GM23338 (cell line): ENCODE measurements around the gene CD28. TPM values are rescaled to one million over a fixed set of nuclear protein-coding genes. Genes with fewer than 3 reads are reported as not detected.
A peak's percentile ranks its signal among the peaks of the same experiment; 100 is the strongest.

ENCODE experiments used
- ATAC-seq: fragments of 200-7000 bp; cut with Tn5 transposase; 3 replicates; pipeline ENCODE4 v1.9.1; 2020
- DNase-seq: peaks from one replicate; pipeline ENCODE4 v3.0.0-alpha.2; 2015; ENCODE audit warnings: low spot score
- H2AFZ ChIP-seq: fragments of 200-600 bp; sonication (generic); 2 replicates; pipeline ENCODE4 v1.8.0; 2016; ENCODE audit warnings: antibody characterized with exemption, mild to moderate bottlenecking, moderate library complexity
- H3F3A ChIP-seq: fragments of 200-600 bp; sonication (generic); replicated peaks from 2 replicates; pipeline ENCODE4 v1.8.0; 2017; ENCODE audit warnings: antibody characterized with exemption, mixed run types, low read depth
- H3K27ac ChIP-seq: fragments of 200-600 bp; sonication (generic); 2 replicates; pipeline ENCODE4 v1.6.1; 2016; ENCODE audit warnings: low read depth
- H3K27me3 ChIP-seq: fragments of 200-600 bp; sonication (generic); 2 replicates; pipeline ENCODE4 v1.8.0; 2016; ENCODE audit warnings: mild to moderate bottlenecking, mixed run types, moderate library complexity; ENCODE audit not compliant: insufficient read depth
- H3K36me3 ChIP-seq: fragments of 200-600 bp; sonication (generic); 2 replicates; pipeline ENCODE4 v1.8.0; 2016; ENCODE audit warnings: mild to moderate bottlenecking; ENCODE audit not compliant: insufficient read depth
- H3K4me1 ChIP-seq: fragments of 200-600 bp; sonication (generic); 2 replicates; pipeline ENCODE4 v1.8.0; 2016; ENCODE audit warnings: mild to moderate bottlenecking, moderate library complexity; ENCODE audit not compliant: insufficient read depth
- H3K4me2 ChIP-seq: fragments of 200-600 bp; sonication (generic); 2 replicates; pipeline ENCODE4 v1.7.1; 2017; ENCODE audit warnings: mixed run types
- H3K4me3 ChIP-seq: fragments of 200-600 bp; sonication (generic); 2 replicates; pipeline ENCODE4 v1.6.1; 2016; ENCODE audit warnings: mixed run types
- H3K79me2 ChIP-seq: fragments of 200-600 bp; sonication (generic); replicated peaks from 2 replicates; pipeline ENCODE4 v1.8.0; 2017; ENCODE audit warnings: mild to moderate bottlenecking; ENCODE audit not compliant: insufficient read depth
- H3K9me2 ChIP-seq: fragments of 200-600 bp; sonication (generic); 2 replicates; pipeline ENCODE4 v1.8.0; 2017; ENCODE audit not compliant: insufficient read depth
- H4K20me1 ChIP-seq: fragments of 200-600 bp; sonication (generic); replicated peaks from 2 replicates; pipeline ENCODE4 v1.8.0; 2017; ENCODE audit warnings: mild to moderate bottlenecking; ENCODE audit not compliant: insufficient read depth
- H3K27ac Mint-ChIP-seq: 2 replicates; pipeline ENCODE4 v1.8.0; 2020; ENCODE audit warnings: inconsistent platforms, mild to moderate bottlenecking, moderate library complexity, mixed read lengths
- H3K27me3 Mint-ChIP-seq: 3 replicates; pipeline ENCODE4 v1.8.0; 2022; ENCODE audit warnings: low read depth, mild to moderate bottlenecking, moderate library complexity, mixed read lengths, inconsistent platforms; ENCODE audit not compliant: insufficient read depth, poor library complexity
- H3K36me3 Mint-ChIP-seq: 3 replicates; pipeline ENCODE4 v1.8.0; 2021; ENCODE audit warnings: low read depth, mild to moderate bottlenecking, inconsistent platforms, moderate library complexity, mixed read lengths
- H3K4me1 Mint-ChIP-seq: 3 replicates; pipeline ENCODE4 v1.8.0; 2020; ENCODE audit warnings: mild to moderate bottlenecking, inconsistent platforms, mixed read lengths
- H3K4me3 Mint-ChIP-seq: 3 replicates; pipeline ENCODE4 v1.8.0; 2021; ENCODE audit warnings: moderate library complexity, mild to moderate bottlenecking, inconsistent platforms, mixed read lengths
- H3K9me3 Mint-ChIP-seq: 3 replicates; pipeline ENCODE4 v1.8.0; 2020; ENCODE audit warnings: moderate library complexity, mild to moderate bottlenecking, inconsistent platforms, mixed read lengths
- CREB1 ChIP-seq: fragments of 250-450 bp; sonication (Bioruptor Pico); IDR thresholded peaks from 2 replicates; pipeline ENCODE4 v1.5.0; 2020; ENCODE audit warnings: low read depth, mild to moderate bottlenecking, moderate library complexity
- ETS1 ChIP-seq: IDR thresholded peaks from 2 replicates; pipeline ENCODE4 v1.6.1; 2016; ENCODE audit warnings: antibody characterized with exemption
- EZH2 ChIP-seq: fragments of 200-600 bp; sonication (generic); IDR thresholded peaks from one replicate; pipeline ENCODE4 v1.8.0; 2017; ENCODE audit warnings: antibody characterized with exemption, mild to moderate bottlenecking, low read depth; ENCODE audit not compliant: unreplicated experiment
- EZH2phosphoT487 ChIP-seq: fragments of 200-600 bp; sonication (generic); IDR thresholded peaks from one replicate; pipeline ENCODE4 v1.8.1; 2018; ENCODE audit warnings: antibody characterized with exemption; ENCODE audit not compliant: unreplicated experiment
- JUNB ChIP-seq: IDR thresholded peaks from one replicate; pipeline ENCODE4 v1.6.1; 2016; ENCODE audit warnings: antibody characterized with exemption; ENCODE audit not compliant: unreplicated experiment
- NANOG ChIP-seq: IDR thresholded peaks from 2 replicates; pipeline ENCODE4 v1.6.1; 2016; ENCODE audit warnings: antibody characterized with exemption, borderline replicate concordance
- POLR2AphosphoS5 ChIP-seq: IDR thresholded peaks from 2 replicates; pipeline ENCODE4 v1.6.1; 2016; ENCODE audit warnings: antibody characterized with exemption, low read depth
- REST ChIP-seq: IDR thresholded peaks from one replicate; pipeline ENCODE4 v1.6.1; 2018; ENCODE audit warnings: antibody characterized with exemption; ENCODE audit not compliant: unreplicated experiment
- STAT1 ChIP-seq: IDR thresholded peaks from one replicate; pipeline ENCODE4 v1.6.1; 2016; ENCODE audit warnings: antibody characterized with exemption; ENCODE audit not compliant: unreplicated experiment
- ZNF331 ChIP-seq: fragments of 250-450 bp; sonication (Bioruptor Pico); IDR thresholded peaks from 2 replicates; pipeline ENCODE4 v1.5.0; 2020; ENCODE audit warnings: low read depth, mild to moderate bottlenecking, moderate library complexity
- ZNF462 ChIP-seq: fragments of 250-450 bp; sonication (Bioruptor Pico); IDR thresholded peaks from 2 replicates; pipeline ENCODE4 v1.5.0; 2020; ENCODE audit warnings: mild to moderate bottlenecking, moderate library complexity
- polyA plus RNA-seq: library from polyadenylated mRNA; unstranded; fragments of >200 nt; fragmentation: Nextera tagmentation; extraction: Ambion mirVana; gene quantifications from 2 replicates; pipeline ENCODE4 v1.2.1, GENCODE V29; 2016
- total RNA-seq: library from RNA; depleted of rRNA; stranded (reverse); fragments of >200 nt; shearing (Covaris generic); gene quantifications from 2 replicates; pipeline ENCODE4 v1.2.3, GENCODE V29; 2014

Gene CD28
- total and polyA plus RNA-seq, 2 experiments from 2014 or later: not detected

- Mint-ChIP-seq H3K9me3 (peaks cover 14% of the 10 kb centered on the region; the same call in 2 of the 3 replicates), H3K4me3 (no peak overlapping the region), H3K27me3 (peaks cover 6% of the 10 kb centered on the region), H3K27ac (no peak overlapping the region), H3K36me3 (peaks cover 9% of the 10 kb centered on the region; the same call in 2 of the 3 replicates), H3K4me1 (peaks cover 4% of the 10 kb centered on the region; the same call in 1 of the 3 replicates)
- H3K9me2 ChIP-seq: peaks cover 9% of the 10 kb centered on the region
- TF ChIP-seq REST (no peak), EZH2 (no peak), STAT1 (no peak), ETS1 (no peak), NANOG (no peak), JUNB (no peak), CREB1 (no peak), EZH2phosphoT487 (no peak), ZNF462 (CRISPR knock-in tag) (no peak), ZNF331 (CRISPR knock-in tag) (no peak), POLR2AphosphoS5 (no peak)
- ATAC-seq (no peak), DNase-seq (no peak)
- H3K27me3 ChIP-seq: no peaks in the 10 kb centered on the region
- no peak overlapping the region for H3K4me2 ChIP-seq
- H4K20me1 ChIP-seq: no peaks in the 10 kb centered on the region
- H2AFZ ChIP-seq: 0 out of 2 replicates have a peak overlapping the region, but pooled peaks have one; percentile 52
- no peaks in the 10 kb centered on the region for H3F3A ChIP-seq
- H3K4me1 ChIP-seq: 0 out of 2 replicates have a peak, but pooled peaks cover 4% of the 10 kb centered on the region
- H3K79me2 ChIP-seq: no peaks in the 10 kb centered on the region
- H3K36me3 ChIP-seq: no peaks in the 10 kb centered on the region
- H3K27ac ChIP-seq: no peak overlapping the region
- H3K4me3 ChIP-seq: no peak overlapping the region
Observed at GRCh38 chr2:203759690-203760365, 53.4 kb downstream of the CD28 start.
